IMR-90 (cell line): ENCODE data around the gene TMEM121B. TPM values are rescaled to one million over a fixed set of nuclear protein-coding genes. Genes with fewer than 3 reads are reported as not detected.

Experiments used
- ATAC-seq: fragments of 200-7000 bp; cut with Tn5 transposase; 2 replicates; pipeline ENCODE4 v1.9.1; 2020; ENCODE audit warnings: low read depth, mild to moderate bottlenecking, moderate library complexity
- BruUV-seq: library from RNA; stranded (reverse); fragments of 400-500 nt; replicated peaks from 2 replicates; lab custom pipeline; 2021; lab: Mats Ljungman, UMichigan
- CTCF ChIA-PET: fragments of 300-600 bp; formaldehyde crosslinking; extraction: SDS; loops from one replicate; lab custom pipeline; 2021; ENCODE audit warnings: antibody characterized with exemption; lab: Yijun Ruan, JAX
- POLR2A ChIA-PET: fragments of 300-600 bp; sonication (Branson Sonifier 250); formaldehyde crosslinking; loops from one replicate; lab custom pipeline; 2022; ENCODE audit warnings: antibody characterized with exemption; ENCODE audit not compliant: unreplicated experiment; lab: Charles Lee
- DNase-seq: peaks from one replicate; pipeline ENCODE4 v3.0.0; 2013
- H2AFZ ChIP-seq: replicated peaks from 2 replicates; pipeline ENCODE3; 2013; ENCODE audit warnings: low read length, mild to moderate bottlenecking; ENCODE audit not compliant: poor library complexity
- H2AK5ac ChIP-seq: 2 replicates; pipeline ENCODE4 v1.6.1; 2013; ENCODE audit warnings: low read depth, low read length, inconsistent platforms
- H2AK9ac ChIP-seq: replicated peaks from 2 replicates; pipeline ENCODE3; 2013; ENCODE audit warnings: mild to moderate bottlenecking, low read depth, low read length, moderate library complexity; ENCODE audit not compliant: poor library complexity
- H2BK120ac ChIP-seq: 2 replicates; pipeline ENCODE4 v1.6.1; 2013; ENCODE audit warnings: low read depth, low read length, inconsistent platforms
- H2BK15ac ChIP-seq: 3 replicates; pipeline ENCODE4 v1.6.1; 2013; ENCODE audit warnings: low read depth, low read length, inconsistent platforms
- H2BK20ac ChIP-seq: 2 replicates; pipeline ENCODE4 v1.6.1; 2013; ENCODE audit warnings: low read depth, mild to moderate bottlenecking, inconsistent platforms, low read length, moderate library complexity
- H2BK5ac ChIP-seq: 2 replicates; pipeline ENCODE4 v1.6.1; 2013; ENCODE audit warnings: mild to moderate bottlenecking, low read depth, low read length, inconsistent platforms; ENCODE audit not compliant: poor library complexity, severe bottlenecking
- H3K14ac ChIP-seq: replicated peaks from 2 replicates; pipeline ENCODE4 v1.6.1; 2013; ENCODE audit warnings: low read depth, low read length, inconsistent platforms
- H3K18ac ChIP-seq: 2 replicates; pipeline ENCODE4 v1.6.1; 2013; ENCODE audit warnings: low read depth, low read length, control low read depth
- H3K23ac ChIP-seq: 2 replicates; pipeline ENCODE4 v1.6.1; 2013; ENCODE audit warnings: low read depth, low read length, inconsistent platforms
- H3K27ac ChIP-seq: 2 replicates; pipeline ENCODE4 v1.5.1; 2013; ENCODE audit warnings: mild to moderate bottlenecking, control low read depth, low read length; ENCODE audit not compliant: insufficient read depth
- H3K27me3 ChIP-seq: 2 replicates; pipeline ENCODE4 v1.6.1; 2013; ENCODE audit warnings: low read length; ENCODE audit not compliant: control insufficient read depth, insufficient read depth
- H3K36me3 ChIP-seq: 2 replicates; pipeline ENCODE4 v1.6.1; 2013; ENCODE audit warnings: low read length, mixed read lengths; ENCODE audit not compliant: control insufficient read depth, insufficient read depth
- H3K4ac ChIP-seq: 2 replicates; pipeline ENCODE4 v1.6.1; 2013; ENCODE audit warnings: low read depth, low read length, inconsistent platforms
- H3K4me1 ChIP-seq: 2 replicates; pipeline ENCODE4 v1.6.1; 2013; ENCODE audit warnings: low read length, mixed read lengths; ENCODE audit not compliant: control insufficient read depth, insufficient read depth
- H3K4me2 ChIP-seq: 2 replicates; pipeline ENCODE4 v1.6.1; 2013; ENCODE audit warnings: low read depth, mild to moderate bottlenecking, control low read depth, low read length, moderate library complexity
- H3K4me3 ChIP-seq: 2 replicates; pipeline ENCODE4 v1.5.1; 2013; ENCODE audit warnings: low read depth, mild to moderate bottlenecking, control low read depth, low read length, moderate library complexity; ENCODE audit not compliant: insufficient read depth
- H3K56ac ChIP-seq: 2 replicates; pipeline ENCODE4 v1.6.1; 2013; ENCODE audit warnings: low read length, inconsistent platforms; ENCODE audit not compliant: insufficient read depth; ENCODE audit errors: extremely low read depth
- H3K79me1 ChIP-seq, 2 experiments: 2 replicates each; pipeline ENCODE4 v1.6.1; 2013; ENCODE audit warnings: low read length in 2 of 2, inconsistent platforms in 1 of 2, low read depth in 1 of 2
- H3K9ac ChIP-seq: 2 replicates; pipeline ENCODE4 v1.6.1; 2013; ENCODE audit warnings: low read depth, low read length, control low read depth
- H3K9me1 ChIP-seq: 2 replicates; pipeline ENCODE4 v1.6.1; 2013; ENCODE audit warnings: low read length, inconsistent platforms; ENCODE audit not compliant: insufficient read depth
- H3K9me3 ChIP-seq: 2 replicates; pipeline ENCODE4 v1.6.1; 2013; ENCODE audit warnings: low read length; ENCODE audit not compliant: control insufficient read depth, insufficient read depth
- H4K20me1 ChIP-seq: 2 replicates; pipeline ENCODE4 v1.6.1; 2013; ENCODE audit warnings: low read length, inconsistent platforms; ENCODE audit not compliant: insufficient read depth
- H4K5ac ChIP-seq: 2 replicates; pipeline ENCODE4 v1.6.1; 2013; ENCODE audit warnings: mild to moderate bottlenecking, low read depth, low read length, control low read depth
- H4K8ac ChIP-seq, 2 experiments: 2 replicates each; pipeline ENCODE4 v1.6.1; 2013; ENCODE audit warnings: low read depth in 2 of 2, low read length in 2 of 2, control low read depth in 1 of 2, inconsistent platforms in 1 of 2
- H4K91ac ChIP-seq: 2 replicates; pipeline ENCODE4 v1.6.1; 2013; ENCODE audit warnings: low read depth, low read length, inconsistent platforms; ENCODE audit not compliant: insufficient read depth
- CEBPB ChIP-seq: IDR thresholded peaks from 2 replicates; pipeline ENCODE4 v1.6.1; 2012; ENCODE audit warnings: low read depth, low read length, improper control_type of control experiment
- CHD1 ChIP-seq: IDR thresholded peaks from 2 replicates; pipeline ENCODE4 v1.6.1; 2012; ENCODE audit warnings: low read depth, low read length, improper control_type of control experiment
- FOS ChIP-seq: fragments of 150-350 bp; IDR thresholded peaks from 2 replicates; pipeline ENCODE4 v1.6.1; 2016; ENCODE audit warnings: low read depth, low read length
- MAFK ChIP-seq: IDR thresholded peaks from 2 replicates; pipeline ENCODE4 v1.6.1; 2012; ENCODE audit warnings: low read depth, low read length, improper control_type of control experiment
- MAZ ChIP-seq: IDR thresholded peaks from 2 replicates; pipeline ENCODE4 v1.6.1; 2012; ENCODE audit warnings: low read depth, mild to moderate bottlenecking, low read length, improper control_type of control experiment, moderate library complexity, borderline replicate concordance
- MXI1 ChIP-seq: IDR thresholded peaks from 2 replicates; pipeline ENCODE4 v1.6.1; 2012; ENCODE audit warnings: low read depth, mild to moderate bottlenecking, low read length, moderate library complexity, borderline replicate concordance
- POLR2A ChIP-seq: IDR thresholded peaks from 2 replicates; pipeline ENCODE4 v1.6.1; 2012; ENCODE audit warnings: mild to moderate bottlenecking, low read depth, low read length
- RAD21 ChIP-seq: IDR thresholded peaks from 2 replicates; pipeline ENCODE4 v1.6.1; 2012; ENCODE audit warnings: low read length, improper control_type of control experiment
- SMC3 ChIP-seq: fragments of 150-350 bp; IDR thresholded peaks from 2 replicates; pipeline ENCODE4 v1.6.1; 2016; ENCODE audit warnings: low read depth, mild to moderate bottlenecking, antibody characterized with exemption, low read length, moderate library complexity
- WGBS, 2 experiments: methylation state at CpG; one replicate each; pipeline versions ENCODE4 v1.1.5 to v1.1.7; 2013; ENCODE audit warnings: missing lambda C conversion rate in 2 of 2; ENCODE audit not compliant: insufficient read length in 1 of 2; ENCODE audit errors: extremely low coverage in 2 of 2; 5-methylcytosine and 5-hydroxymethylcytosine counted together
- dilution Hi-C: fragments of 300-500 bp; cut with HindIII; formaldehyde crosslinking; loops from one replicate; pipeline ENCODE4 v1.14.3; 2018; ENCODE audit warnings: low sequenced_read_pairs; ENCODE audit not compliant: unreplicated experiment
- in situ Hi-C: fragments of 300-500 bp; cut with MboI; formaldehyde crosslinking; loops from 3 replicates; pipeline ENCODE4 v1.14.3; 2019; ENCODE audit warnings: low sequenced_read_pairs, inconsistent platforms, mixed read lengths
- intact Hi-C: fragments of 100-400 bp; cut with micrococcal nuclease; formaldehyde crosslinking; loops from 2 replicates; pipeline ENCODE4 v1.10.0; 2022
- polyA plus RNA-seq, 3 experiments: library from polyadenylated mRNA; depleted of rRNA; stranded (reverse); fragments of >200 nt; gene quantifications; 2 replicates each; pipeline ENCODE4 v1.2.3, GENCODE V29; 2012; ENCODE audit warnings: low replicate concordance in 1 of 3
- total RNA-seq: library from RNA; depleted of rRNA; stranded (reverse); fragments of >200 nt; gene quantifications from 2 replicates; pipeline ENCODE4 v1.2.3, GENCODE V29; 2012
- TF ChIP-seq, protein P1 (sequence below): conservative IDR thresholded peaks from 2 replicates; pipeline ENCODE4 v1.5.1; 2012; ENCODE audit warnings: mild to moderate bottlenecking, low read depth, low read length, improper control_type of control experiment
- TF ChIP-seq, protein P2 (sequence below): fragments of 150-350 bp; IDR thresholded peaks from 2 replicates; pipeline ENCODE4 v1.6.1; 2016; ENCODE audit warnings: low read depth, mild to moderate bottlenecking, low read length, moderate library complexity, borderline replicate concordance

TMEM121B gene
- total and polyA plus RNA-seq, 2 of the 4 experiments (the other 2 are of a cell fraction): under 0.01 to 0.29 TPM

DNA sequence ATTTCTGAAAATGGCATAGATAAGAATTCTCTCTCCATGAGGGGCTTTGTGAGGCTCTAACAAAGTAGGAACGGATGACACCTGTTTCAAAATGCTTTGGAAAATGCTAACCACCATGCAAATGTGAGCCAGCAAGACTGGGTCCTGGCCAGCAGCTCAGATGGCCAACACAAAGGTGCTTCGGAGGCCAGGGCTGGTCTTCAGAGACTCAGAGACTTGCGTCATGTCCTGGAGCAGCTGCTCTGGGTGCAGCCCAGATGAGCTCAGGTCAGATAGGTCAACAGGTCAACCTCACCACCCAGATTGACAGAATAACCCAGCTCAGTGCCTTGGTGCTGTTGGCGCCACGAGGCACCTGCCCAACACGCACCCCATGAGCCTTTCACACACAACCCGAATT is 12.0 kb upstream of the TMEM121B start:
- no peaks in the 10 kb centered on the region; the same call in 1 of the 2 replicates for H4K20me1 ChIP-seq
- no peaks in the 10 kb centered on the region for H3K4me1 ChIP-seq
- H3K56ac ChIP-seq: no peak overlapping the region
- ATAC-seq (no peak), DNase-seq (no peak)
- in situ Hi-C loops (no loop called here), intact Hi-C loops (no loop called here), dilution Hi-C loops (no loop called here)
- H3K23ac ChIP-seq: no peak overlapping the region
- no peak overlapping the region for H2BK20ac ChIP-seq
- H3K9me3 ChIP-seq: no peaks in the 10 kb centered on the region
- no peak overlapping the region for H2AK5ac ChIP-seq
- no peak overlapping the region for H4K8ac ChIP-seq
- H2AFZ ChIP-seq: peak overlapping the region; percentile 23
- H4K5ac ChIP-seq: no peak overlapping the region
- H3K18ac ChIP-seq: no peak overlapping the region
- TF ChIP-seq, protein P1, sequence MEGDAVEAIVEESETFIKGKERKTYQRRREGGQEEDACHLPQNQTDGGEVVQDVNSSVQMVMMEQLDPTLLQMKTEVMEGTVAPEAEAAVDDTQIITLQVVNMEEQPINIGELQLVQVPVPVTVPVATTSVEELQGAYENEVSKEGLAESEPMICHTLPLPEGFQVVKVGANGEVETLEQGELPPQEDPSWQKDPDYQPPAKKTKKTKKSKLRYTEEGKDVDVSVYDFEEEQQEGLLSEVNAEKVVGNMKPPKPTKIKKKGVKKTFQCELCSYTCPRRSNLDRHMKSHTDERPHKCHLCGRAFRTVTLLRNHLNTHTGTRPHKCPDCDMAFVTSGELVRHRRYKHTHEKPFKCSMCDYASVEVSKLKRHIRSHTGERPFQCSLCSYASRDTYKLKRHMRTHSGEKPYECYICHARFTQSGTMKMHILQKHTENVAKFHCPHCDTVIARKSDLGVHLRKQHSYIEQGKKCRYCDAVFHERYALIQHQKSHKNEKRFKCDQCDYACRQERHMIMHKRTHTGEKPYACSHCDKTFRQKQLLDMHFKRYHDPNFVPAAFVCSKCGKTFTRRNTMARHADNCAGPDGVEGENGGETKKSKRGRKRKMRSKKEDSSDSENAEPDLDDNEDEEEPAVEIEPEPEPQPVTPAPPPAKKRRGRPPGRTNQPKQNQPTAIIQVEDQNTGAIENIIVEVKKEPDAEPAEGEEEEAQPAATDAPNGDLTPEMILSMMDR: no peak
- TF ChIP-seq CEBPB: no peak
- no peak for TF ChIP-seq CHD1
- TF ChIP-seq MAZ: no peak
- no peak for TF ChIP-seq MAFK
- TF ChIP-seq POLR2A: no peak
- TF ChIP-seq RAD21: no peak
- TF ChIP-seq SMC3: no peak
- TF ChIP-seq, protein P2, sequence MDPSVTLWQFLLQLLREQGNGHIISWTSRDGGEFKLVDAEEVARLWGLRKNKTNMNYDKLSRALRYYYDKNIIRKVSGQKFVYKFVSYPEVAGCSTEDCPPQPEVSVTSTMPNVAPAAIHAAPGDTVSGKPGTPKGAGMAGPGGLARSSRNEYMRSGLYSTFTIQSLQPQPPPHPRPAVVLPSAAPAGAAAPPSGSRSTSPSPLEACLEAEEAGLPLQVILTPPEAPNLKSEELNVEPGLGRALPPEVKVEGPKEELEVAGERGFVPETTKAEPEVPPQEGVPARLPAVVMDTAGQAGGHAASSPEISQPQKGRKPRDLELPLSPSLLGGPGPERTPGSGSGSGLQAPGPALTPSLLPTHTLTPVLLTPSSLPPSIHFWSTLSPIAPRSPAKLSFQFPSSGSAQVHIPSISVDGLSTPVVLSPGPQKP: no peak
- TF ChIP-seq FOS: no peak
- no peak for TF ChIP-seq MXI1
- H3K4ac ChIP-seq: no peak overlapping the region
- BruUV-seq: no TSS peak
- no peaks in the 10 kb centered on the region for H3K79me1 ChIP-seq
- no peak overlapping the region for H2BK120ac ChIP-seq
- ChIA-PET CTCF (no interaction called here), POLR2A (no interaction called here)
- H3K4me3 ChIP-seq: no peak overlapping the region
- H2BK15ac ChIP-seq: no peak overlapping the region
- H3K36me3 ChIP-seq: peaks cover 8% of the 10 kb centered on the region
- no peak overlapping the region for H3K9ac ChIP-seq
- WGBS, 2 experiments: 92% methylated on average over 2 of the region's 7 CpGs; no CpG with 5 or more reads in 1 of the 2 experiments
- H3K27me3 ChIP-seq: no peaks in the 10 kb centered on the region
- H4K91ac ChIP-seq: no peak overlapping the region
- H2AK9ac ChIP-seq: no peak overlapping the region
- H3K9me1 ChIP-seq: no peaks in the 10 kb centered on the region
- no peak overlapping the region for H3K4me2 ChIP-seq
- H2BK5ac ChIP-seq: no peak overlapping the region
- H3K27ac ChIP-seq: no peak overlapping the region
- no peak overlapping the region for H3K14ac ChIP-seq
